HG03342 (cell line): Measurements from ENCODE around the gene MIGA2.

ENCODE experiments used
- ATAC-seq: cut with Tn5 transposase; IDR thresholded peaks from one replicate; pipeline ENCODE4 v1.9.1; 2021; ENCODE audit warnings: mild to moderate bottlenecking, moderate library complexity; ENCODE audit not compliant: unreplicated experiment

Gene MIGA2

DNA sequence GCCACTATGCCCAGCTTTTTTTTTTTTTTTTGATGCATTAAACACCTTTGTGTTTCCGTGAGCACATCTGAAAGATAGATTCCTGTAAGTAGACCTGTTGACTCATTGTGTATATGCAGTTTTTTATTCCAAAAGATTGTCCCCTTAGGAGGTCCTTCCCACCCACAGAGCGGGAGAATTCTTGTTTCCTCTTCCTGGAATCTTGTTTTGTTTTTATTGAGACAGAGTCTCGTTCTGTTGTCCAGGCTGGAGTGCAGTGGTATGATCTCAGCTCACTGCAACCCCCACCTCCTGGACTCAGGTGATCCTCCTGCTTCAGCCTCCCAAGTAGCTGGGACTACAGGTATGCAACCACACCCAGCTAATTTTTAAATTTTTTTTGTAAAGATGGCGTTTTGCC, 82.4 kb downstream of the MIGA2 start:
- no peak for ATAC-seq

DNA sequence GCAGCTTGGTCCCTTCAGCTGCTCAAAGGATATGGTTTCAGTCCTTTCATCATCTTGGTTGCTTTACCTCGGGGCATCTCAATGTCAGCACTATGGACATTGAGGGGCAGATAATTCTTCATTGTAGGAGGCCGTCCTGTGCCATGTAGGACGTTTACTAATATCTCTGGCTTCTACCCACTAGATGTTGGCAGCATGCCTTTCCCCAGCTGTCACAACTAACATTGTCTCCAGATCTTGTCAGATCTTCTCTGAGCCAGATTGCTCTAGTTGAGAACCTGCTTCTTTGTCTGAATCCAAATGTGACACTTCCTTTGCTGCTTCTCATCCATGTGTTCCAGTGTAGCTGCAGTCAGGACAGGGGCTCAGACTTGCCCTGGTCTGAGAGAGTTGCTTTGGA, 85.1 kb downstream of the MIGA2 start:
- ATAC-seq, result no peak
